PC-9 (cell line): ENCODE measurements around the gene EEIG2. TPM values are rescaled to one million over a fixed set of nuclear protein-coding genes. Genes with fewer than 3 reads are reported as not detected.
A peak's percentile ranks its signal among the peaks of the same experiment; 100 is the strongest.
"Not testable (repeated sequence)": the region's sequence is repeated elsewhere in the genome, so short reads cannot be mapped to it uniquely, and the experiment has no call there.

Experiments used
- BruUV-seq: library from RNA; stranded (reverse); fragments of 400-500 nt; replicated peaks from 2 replicates; lab custom pipeline; 2021; lab: Mats Ljungman, UMichigan
- CTCF ChIA-PET: fragments of 300-600 bp; sonication (Branson Sonifier 250); formaldehyde crosslinking; loops from one replicate; lab custom pipeline; 2022; ENCODE audit warnings: antibody characterized with exemption; lab: Charles Lee
- POLR2A ChIA-PET: fragments of 300-600 bp; sonication (Branson Sonifier 250); formaldehyde crosslinking; loops from one replicate; lab custom pipeline; 2022; ENCODE audit warnings: antibody characterized with exemption; ENCODE audit not compliant: unreplicated experiment; lab: Charles Lee
- DNase-seq, 2 experiments: peaks; one replicate each; pipeline versions ENCODE4 v3.0.0 to v3.0.0-alpha.2; 2015 to 2022; ENCODE audit warnings: mixed read lengths in 1 of 2
- H2AFZ ChIP-seq: fragments of 200-600 bp; sonication (generic); 2 replicates; pipeline ENCODE4 v1.8.1; 2017; ENCODE audit warnings: antibody characterized with exemption
- H3F3A ChIP-seq: fragments of 200-600 bp; sonication (generic); 2 replicates; pipeline ENCODE4 v1.8.1; 2017; ENCODE audit warnings: antibody characterized with exemption, mild to moderate bottlenecking, low read depth; ENCODE audit not compliant: insufficient read depth
- H3K27ac ChIP-seq: fragments of 200-600 bp; sonication (generic); 2 replicates; pipeline ENCODE4 v1.6.1; 2016; ENCODE audit warnings: mixed run types
- H3K27me3 ChIP-seq: fragments of 200-600 bp; sonication (generic); 2 replicates; pipeline ENCODE4 v1.6.1; 2016; ENCODE audit warnings: low read depth, mixed run types; ENCODE audit not compliant: insufficient read depth
- H3K36me3 ChIP-seq: fragments of 200-600 bp; sonication (generic); 2 replicates; pipeline ENCODE4 v1.6.1; 2016; ENCODE audit warnings: low read depth, mixed run types
- H3K4me1 ChIP-seq: fragments of 200-600 bp; sonication (generic); replicated peaks from 2 replicates; pipeline ENCODE4 v1.6.1; 2016; ENCODE audit warnings: mixed run types; ENCODE audit not compliant: insufficient read depth
- H3K4me2 ChIP-seq: fragments of 200-600 bp; sonication (generic); 2 replicates; pipeline ENCODE4 v1.6.1; 2017; ENCODE audit warnings: mixed run types
- H3K4me3 ChIP-seq: fragments of 200-600 bp; sonication (generic); 2 replicates; pipeline ENCODE4 v1.6.1; 2016; ENCODE audit warnings: mixed run types
- H3K79me2 ChIP-seq: fragments of 200-600 bp; sonication (generic); 2 replicates; pipeline ENCODE4 v1.6.1; 2017; ENCODE audit warnings: low read depth, mixed run types
- H3K9me2 ChIP-seq: fragments of 200-600 bp; sonication (generic); 2 replicates; pipeline ENCODE4 v1.8.1; 2017; ENCODE audit warnings: mild to moderate bottlenecking; ENCODE audit not compliant: insufficient read depth
- H3K9me3 ChIP-seq: fragments of 200-600 bp; sonication (generic); 2 replicates; pipeline ENCODE4 v1.8.1; 2016; ENCODE audit warnings: low read depth; ENCODE audit not compliant: insufficient read depth
- H4K20me1 ChIP-seq: fragments of 200-600 bp; sonication (generic); 2 replicates; pipeline ENCODE4 v1.8.1; 2017; ENCODE audit not compliant: insufficient read depth
- CTCF ChIP-seq: fragments of 200-600 bp; sonication (generic); conservative IDR thresholded peaks from 2 replicates; pipeline ENCODE4 v1.6.1; 2017; ENCODE audit warnings: mixed run types, antibody characterized with exemption, mild to moderate bottlenecking, moderate library complexity
- EZH2 ChIP-seq: fragments of 200-600 bp; sonication (generic); IDR thresholded peaks from 2 replicates; pipeline ENCODE4 v1.8.0; 2017; ENCODE audit warnings: antibody characterized with exemption, low read depth
- intact Hi-C: fragments of 100-400 bp; cut with micrococcal nuclease; formaldehyde crosslinking; loops from one replicate; pipeline ENCODE4 v1.10.0; 2022; ENCODE audit not compliant: unreplicated experiment
- total RNA-seq: library from RNA; stranded (reverse); gene quantifications from 2 replicates; pipeline ENCODE4 v1.2.3, GENCODE V29; 2021

The EEIG2 gene
- total RNA-seq, 1 experiment from 2014 or later = 31.9 TPM

- H3K4me3 ChIP-seq = peak overlapping the region; percentile 29; the same call in 1 of the 2 replicates
- peak overlapping the region; percentile 67 for H2AFZ ChIP-seq
- TF ChIP-seq EZH2 = no peak
- no peak for TF ChIP-seq CTCF
- no peaks in the 10 kb centered on the region for H3K9me2 ChIP-seq
- CTCF ChIA-PET = interaction anchor here (0.6 to 1.3 kb wide), 3 partner anchors 26 to 34 kb away, joined by 4 to 5 read pairs (median 4); partner anchors contain the start of gene EEIG2
- intact Hi-C loops = no loop called here
- H3K27ac ChIP-seq = peak overlapping the region; percentile 37
- no peaks in the 10 kb centered on the region for H3K27me3 ChIP-seq
- H3F3A ChIP-seq = peaks cover 14% of the 10 kb centered on the region
- H3K9me3 ChIP-seq = no peaks in the 10 kb centered on the region
- peaks cover 24% of the 10 kb centered on the region for H3K4me1 ChIP-seq
- H4K20me1 ChIP-seq = no peaks in the 10 kb centered on the region
- no peaks in the 10 kb centered on the region for H3K79me2 ChIP-seq
- BruUV-seq = no TSS peak
- peak; percentile 63 to 87 for DNase-seq
- peak overlapping the region; percentile 70 for H3K4me2 ChIP-seq
- POLR2A ChIA-PET = no interaction called here
- H3K36me3 ChIP-seq = no peaks in the 10 kb centered on the region
These were observed 26.4 kb upstream of the EEIG2 start for GRCh38 chr1:108533351-108534083.

- no peaks in the 10 kb centered on the region for H3K36me3 ChIP-seq
- H3K27me3 ChIP-seq = no peaks in the 10 kb centered on the region
- H2AFZ ChIP-seq = no peak overlapping the region
- H3K9me2 ChIP-seq = no peaks in the 10 kb centered on the region
- H3K4me1 ChIP-seq = peaks cover 24% of the 10 kb centered on the region
- no peak for DNase-seq
- H4K20me1 ChIP-seq = no peaks in the 10 kb centered on the region
- H3F3A ChIP-seq = peaks cover 14% of the 10 kb centered on the region
- ChIA-PET POLR2A (no interaction called here), CTCF (interaction anchor here (1.3 kb wide), 1 partner anchor 25 kb away, joined by 5 read pairs; the partner anchor contains the start of gene EEIG2)
- H3K79me2 ChIP-seq = no peaks in the 10 kb centered on the region
- no TSS peak for BruUV-seq
- intact Hi-C loops = no loop called here
- no peak overlapping the region for H3K27ac ChIP-seq
- TF ChIP-seq EZH2 (no peak), CTCF (no peak)
- no peak overlapping the region for H3K4me3 ChIP-seq
- H3K4me2 ChIP-seq = 0 out of 2 replicates have a peak overlapping the region, but pooled peaks have one; percentile 70
- H3K9me3 ChIP-seq = no peaks in the 10 kb centered on the region
These were observed 25.1 kb upstream of the EEIG2 start for GRCh38 chr1:108534759-108535158.

- Histone ChIP-seq H3F3A (peaks cover 14% of the 10 kb centered on the region), H3K4me1 (peaks cover 24% of the 10 kb centered on the region)
- H3K9me3 ChIP-seq, H3K79me2 ChIP-seq, H3K36me3 ChIP-seq, CTCF ChIA-PET, H3K4me3 ChIP-seq, intact Hi-C loops, BruUV-seq, H3K27me3 ChIP-seq, H4K20me1 ChIP-seq, H3K4me2 ChIP-seq, H3K27ac ChIP-seq, POLR2A ChIA-PET, H3K9me2 ChIP-seq, H2AFZ ChIP-seq: not testable (repeated sequence)
- peak in 1 of 2 experiments; percentile 28 for DNase-seq
These were observed 24.5 kb upstream of the EEIG2 start for GRCh38 chr1:108535315-108535897.

- H3K79me2 ChIP-seq, H4K20me1 ChIP-seq, H3K27ac ChIP-seq, H3K9me2 ChIP-seq, H3K27me3 ChIP-seq, H3K9me3 ChIP-seq, CTCF ChIA-PET, BruUV-seq, intact Hi-C loops, POLR2A ChIA-PET, H3K4me2 ChIP-seq, DNase-seq, H2AFZ ChIP-seq, H3K36me3 ChIP-seq, H3K4me3 ChIP-seq: not testable (repeated sequence)
- H3K4me1 ChIP-seq = peaks cover 24% of the 10 kb centered on the region
- H3F3A ChIP-seq = peaks cover 14% of the 10 kb centered on the region
These were observed 23.9 kb upstream of the EEIG2 start for GRCh38 chr1:108536021-108536420.

GRCh38 chr1:108536791-108537190 is 23.1 kb upstream of the EEIG2 start:
- H3K4me3 ChIP-seq, H2AFZ ChIP-seq, CTCF ChIA-PET, H3K79me2 ChIP-seq, H3K27ac ChIP-seq, H3K27me3 ChIP-seq, H3K9me2 ChIP-seq, BruUV-seq, H3K4me2 ChIP-seq, intact Hi-C loops, H3K36me3 ChIP-seq, H4K20me1 ChIP-seq, POLR2A ChIA-PET, H3K9me3 ChIP-seq: not testable (repeated sequence)
- peak in 1 of 2 experiments; percentile 32 for DNase-seq
- H3F3A ChIP-seq = peaks cover 14% of the 10 kb centered on the region
- H3K4me1 ChIP-seq = peaks cover 24% of the 10 kb centered on the region
